CD4-positive, alpha-beta T cell treated with Interleukin-1 beta for 1 hour (primary cell): ENCODE data around the gene PFKM.

Experiments
- DNase-seq, 2 donors: peaks; one replicate each; pipeline ENCODE4 v3.0.0-alpha.2; 2020 to 2022

The PFKM gene

DNA sequence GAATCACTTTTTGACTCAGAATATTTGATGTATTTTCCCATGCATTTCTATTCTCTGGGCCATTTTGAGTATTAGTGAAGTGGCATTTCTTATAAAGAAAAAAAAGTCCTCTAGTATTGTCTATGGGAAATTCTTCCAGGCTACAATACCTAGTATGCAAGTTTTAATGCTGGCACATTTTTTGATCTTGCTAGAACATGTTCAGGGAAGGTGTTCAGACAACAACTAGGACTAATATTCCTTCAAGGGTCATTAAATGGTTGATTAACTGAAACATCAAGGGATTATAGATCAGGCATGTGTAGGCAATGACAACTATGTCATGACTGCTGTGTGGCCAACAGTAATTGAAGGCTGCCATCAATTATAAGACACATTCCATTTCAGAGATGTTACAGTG is 71.9 kb downstream of the PFKM start:
- DNase-seq = no peak

DNA sequence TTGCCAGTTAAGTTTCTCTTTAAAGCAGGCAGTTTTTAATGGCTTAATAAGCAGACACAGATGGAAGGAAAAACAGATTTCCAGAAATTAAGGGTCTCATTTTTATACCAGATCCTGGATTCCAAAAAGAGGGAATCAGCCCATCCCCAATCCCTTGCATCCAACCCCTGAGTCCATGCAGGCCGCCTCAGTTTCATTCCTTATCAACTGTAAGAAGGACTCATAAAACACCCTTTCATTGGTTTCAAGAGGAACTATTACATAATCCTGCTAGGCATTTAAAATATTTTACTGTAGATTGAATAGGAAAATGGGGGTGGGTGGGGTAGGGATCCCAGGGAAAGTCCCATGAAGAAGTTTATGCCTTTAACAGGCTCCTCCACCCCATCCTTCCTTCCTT is 73.7 kb downstream of the PFKM start:
- DNase-seq = no peak

GRCh38 chr12:48193623-48194022 is 74.5 kb downstream of the PFKM start:
- DNase-seq = no peak

- no peak for DNase-seq
These were observed 75.6 kb downstream of the PFKM start for GRCh38 chr12:48194799-48195201.
